Suppressor macrophage treated with lipopolysaccharide for 4 hours (primary cell): ENCODE results near the gene ERCC4.
A peak's percentile ranks its signal among the peaks of the same experiment; 100 is the strongest.

Source experiments
- DNase-seq: peaks from one replicate; pipeline ENCODE4 v3.0.0-alpha.2; 2020

Gene ERCC4

GRCh38 chr16:13951611-13952010 lies 31.7 kb downstream of the ERCC4 start:
- DNase-seq = no peak

DNA sequence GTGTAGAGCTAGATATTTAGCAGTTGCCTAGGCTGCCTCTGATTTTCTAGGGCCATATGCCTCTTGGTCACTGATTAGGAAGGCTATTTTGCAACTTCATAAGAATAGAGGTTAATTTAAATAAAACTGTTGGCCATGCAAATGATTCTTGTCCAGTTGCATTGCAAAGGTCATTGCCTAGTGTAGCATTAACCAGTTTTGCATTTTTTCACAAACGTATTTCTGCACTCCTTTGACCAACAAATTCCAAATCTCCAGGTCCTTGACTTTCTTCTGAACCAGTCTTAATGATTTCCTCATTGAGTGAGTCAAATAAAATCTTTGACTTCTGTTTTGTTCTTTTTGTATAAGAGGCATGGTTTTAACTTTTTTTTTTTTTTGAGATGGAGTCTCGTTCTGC lies 33.5 kb downstream of the ERCC4 start:
- no peak for DNase-seq

- DNase-seq = peak; percentile 53
Measured at GRCh38 chr16:13956635-13957196, 36.8 kb downstream of the ERCC4 start.

DNA sequence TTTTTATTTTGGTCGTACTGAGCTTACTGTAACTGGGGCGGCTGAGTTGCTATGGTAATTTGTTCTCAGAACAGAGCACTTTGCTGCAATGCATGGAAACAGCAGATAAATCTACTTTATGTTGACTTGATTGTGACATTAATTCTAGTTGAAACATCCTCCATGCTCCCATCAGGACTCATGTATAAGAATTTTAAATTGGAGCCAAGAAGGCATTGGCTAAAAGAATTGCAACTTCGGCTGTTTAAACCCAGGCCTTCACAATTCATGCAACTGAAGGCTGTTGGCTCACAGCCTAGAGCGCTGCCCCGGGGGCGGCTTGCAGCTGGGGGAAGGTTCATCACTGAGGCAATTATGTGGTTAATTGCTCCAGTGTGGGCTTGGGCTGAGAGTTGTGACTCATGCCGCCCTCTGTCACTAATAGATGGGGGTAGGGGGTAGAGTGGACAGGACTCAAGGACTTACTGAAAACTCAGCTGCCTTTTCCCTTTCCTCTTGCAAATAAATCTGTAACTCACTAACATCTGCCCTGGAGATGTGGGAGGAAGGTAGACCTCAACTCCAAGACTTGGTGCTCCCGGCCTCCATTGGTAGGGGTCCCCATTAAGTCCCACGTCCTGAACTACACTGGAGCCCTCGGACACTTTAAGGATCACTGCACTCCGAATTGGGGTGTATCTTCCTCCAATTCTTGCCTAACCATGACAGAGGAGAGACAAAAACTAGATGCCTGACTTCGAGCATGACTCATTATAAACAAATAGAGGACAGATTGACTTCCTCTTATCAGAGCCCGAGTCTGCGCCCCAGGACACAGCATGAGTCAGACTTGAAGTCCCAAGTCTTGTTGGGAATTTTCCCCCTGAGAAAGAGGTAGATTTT lies 37.5 kb downstream of the ERCC4 start:
- peak; percentile 92 for DNase-seq

DNA sequence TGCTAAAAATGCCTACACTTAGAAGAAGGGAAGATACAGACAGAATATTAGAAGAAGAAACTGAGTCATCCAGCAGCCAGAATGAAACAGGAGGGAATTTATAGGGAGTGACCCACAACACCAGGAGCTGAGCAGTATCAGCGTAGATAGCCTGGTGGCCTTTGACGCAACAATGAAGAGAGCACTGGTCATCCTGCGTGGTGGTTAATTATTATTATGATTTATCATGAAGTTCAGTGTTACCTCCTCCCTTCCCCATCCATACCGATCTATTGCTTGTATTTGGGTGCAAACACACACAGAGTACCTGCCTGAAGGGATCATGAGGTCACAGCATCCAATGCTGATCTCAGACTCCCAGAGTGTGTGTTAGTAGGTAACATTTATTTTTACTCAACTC lies 38.5 kb downstream of the ERCC4 start:
- DNase-seq = peak; percentile 7

- no peak for DNase-seq
Measured at GRCh38 chr16:13959626-13960025, 39.7 kb downstream of the ERCC4 start.

DNA sequence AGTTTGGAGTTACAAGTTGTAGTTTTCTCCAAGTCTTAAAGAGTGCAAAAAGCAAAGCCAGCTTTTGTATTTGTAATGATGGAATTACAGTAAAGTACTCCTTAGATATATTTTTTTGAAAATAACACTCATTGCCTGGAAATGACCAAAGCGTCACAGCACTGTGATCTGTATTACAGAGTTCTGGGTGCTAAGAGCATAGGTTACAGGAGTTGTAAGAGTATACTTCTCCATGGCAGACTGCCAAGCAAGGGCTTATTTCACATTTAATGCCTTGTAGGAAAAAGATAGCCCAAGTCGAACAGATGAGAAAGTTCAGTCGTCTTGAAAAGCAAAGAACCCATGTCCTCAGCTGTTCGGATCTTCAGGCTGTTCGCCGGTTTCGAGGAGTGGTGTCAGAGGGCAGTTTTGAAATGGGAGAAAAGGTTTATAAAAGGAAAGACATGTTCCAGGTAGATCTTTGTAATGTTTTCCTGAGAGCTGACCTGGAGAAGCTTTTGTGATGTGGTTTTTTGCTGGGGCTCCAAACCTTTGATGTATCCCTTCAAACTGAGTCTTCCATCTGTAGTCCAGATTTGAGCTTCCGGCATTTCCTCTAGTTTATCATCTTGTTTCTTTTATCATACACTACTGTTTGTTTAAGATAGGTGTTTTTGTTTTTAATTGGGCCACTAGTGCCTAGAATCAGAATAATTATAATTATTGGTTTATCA lies 41.3 kb downstream of the ERCC4 start:
- DNase-seq = peak; percentile 5

DNA sequence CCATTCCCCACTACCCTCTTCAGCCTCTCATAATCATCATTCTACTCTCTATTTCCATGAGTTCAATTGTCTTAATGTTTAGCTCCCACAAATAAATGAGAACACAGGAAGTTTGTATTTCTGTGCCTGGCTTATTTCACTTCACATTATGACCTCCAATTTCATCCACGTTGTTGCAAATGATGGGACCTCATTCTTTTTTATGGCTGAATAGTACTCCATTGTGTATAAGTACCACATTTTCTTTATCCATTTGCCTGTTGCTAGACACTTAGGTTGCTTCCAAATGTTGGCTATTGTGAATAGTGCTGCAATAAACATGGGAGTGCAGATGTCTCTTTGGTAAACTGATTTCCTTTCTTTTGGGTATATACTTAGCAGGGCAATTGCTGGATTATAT lies 42.3 kb downstream of the ERCC4 start:
- no peak for DNase-seq

DNA sequence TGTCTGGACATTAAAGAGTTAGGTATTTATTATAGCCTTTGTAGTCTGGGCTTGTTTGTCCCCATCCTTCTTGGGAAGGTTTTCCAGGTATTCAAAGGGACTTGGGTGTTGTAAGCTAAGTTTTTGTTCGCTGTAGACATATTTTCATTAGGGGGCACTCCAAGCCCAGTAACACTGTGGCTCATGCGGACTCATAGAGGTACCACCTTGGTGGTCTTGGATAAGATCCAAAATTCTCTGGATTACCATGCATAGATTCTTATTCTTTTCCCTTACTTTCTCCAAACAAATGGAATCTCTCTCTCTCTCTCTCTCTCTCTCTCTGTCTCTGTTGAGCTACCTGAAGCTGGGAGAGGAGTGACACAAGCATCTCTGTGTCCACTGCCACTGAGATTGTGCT lies 48.9 kb downstream of the ERCC4 start:
- no peak for DNase-seq

DNA sequence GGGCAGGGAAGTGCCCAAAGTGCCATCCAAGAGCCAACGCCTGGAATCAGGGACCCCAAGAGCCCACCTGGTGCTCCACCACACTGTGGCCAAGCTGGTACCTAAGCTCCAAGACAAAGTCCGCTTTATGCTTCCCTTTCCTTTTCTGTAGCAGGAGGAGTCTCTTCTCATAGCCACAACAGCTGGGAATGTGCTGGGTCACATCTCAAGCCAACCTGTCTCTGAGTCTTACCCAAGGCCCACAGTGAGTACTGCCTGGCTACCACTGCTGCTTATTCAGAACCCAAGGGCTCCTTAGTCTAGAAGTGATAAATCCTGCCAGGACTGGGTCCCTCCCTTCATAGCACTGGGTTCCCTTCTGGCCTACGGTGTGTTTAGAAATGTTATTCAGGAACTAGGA lies 49.8 kb downstream of the ERCC4 start:
- DNase-seq = no peak

DNA sequence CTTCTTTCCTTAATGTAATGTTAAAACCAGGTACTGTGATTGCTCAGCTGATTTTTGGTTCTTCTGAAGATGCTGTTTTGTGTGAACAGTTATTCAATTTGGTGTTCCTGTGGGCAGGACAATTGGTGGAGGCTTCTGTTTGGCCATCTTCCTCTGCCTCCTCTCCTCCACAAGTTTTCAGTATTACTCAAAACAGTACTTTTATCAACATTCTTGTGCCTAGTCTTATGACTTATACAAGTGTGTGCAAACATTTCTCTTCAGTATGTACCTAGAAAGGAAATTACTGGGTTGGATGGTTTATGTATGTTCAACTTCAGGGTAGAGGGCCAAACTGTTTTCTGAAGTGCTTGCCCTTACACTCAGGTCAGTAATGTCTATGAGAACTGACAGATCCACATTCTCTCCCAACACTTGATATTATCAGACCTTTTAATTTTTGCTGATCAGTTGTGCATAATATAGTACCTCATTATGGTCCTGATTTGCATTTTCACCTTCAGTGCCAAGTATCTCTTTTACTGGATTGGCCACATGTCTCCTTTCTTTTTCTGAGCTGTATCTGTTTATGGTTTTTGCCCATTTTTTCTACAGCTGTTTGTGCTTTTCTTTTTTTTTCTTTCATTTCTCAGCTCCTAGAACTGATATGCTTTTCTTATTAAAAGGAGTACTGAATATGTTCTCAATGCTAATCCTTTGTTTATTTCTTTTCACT lies 50.9 kb downstream of the ERCC4 start:
- no peak for DNase-seq

DNA sequence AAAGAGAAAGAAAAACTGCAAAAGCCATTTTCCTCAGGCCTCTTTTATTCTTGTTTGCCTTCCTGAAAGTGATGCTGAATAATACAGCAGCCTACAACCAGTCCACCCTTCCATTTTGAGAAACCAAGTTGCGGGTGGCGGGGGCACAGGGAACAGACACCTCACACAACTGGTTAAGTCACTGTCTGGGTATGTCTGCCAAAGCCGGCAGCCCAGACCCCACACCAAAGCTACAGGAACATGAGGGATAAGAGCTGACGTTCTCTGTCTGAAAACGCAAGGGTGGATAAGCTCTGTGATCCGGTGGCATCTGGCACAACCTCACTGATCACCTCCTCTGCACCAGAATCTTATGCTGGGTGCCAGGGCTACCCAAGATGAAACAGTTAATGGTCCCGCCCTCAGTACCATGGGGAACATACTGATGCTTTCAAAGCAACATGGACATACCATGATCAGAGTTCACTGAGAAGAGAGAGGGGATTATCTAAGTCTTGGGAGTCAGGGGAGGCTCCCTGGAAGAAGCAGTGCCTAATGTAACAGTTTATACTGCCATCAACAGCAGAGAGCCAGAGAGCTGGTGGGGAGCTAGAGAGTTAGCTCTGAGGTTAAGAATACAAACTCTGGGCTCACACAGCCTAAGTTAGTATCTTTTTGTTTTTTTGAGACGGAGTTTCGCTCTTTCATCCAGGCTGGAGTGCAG lies 53.5 kb downstream of the ERCC4 start:
- DNase-seq = no peak

DNA sequence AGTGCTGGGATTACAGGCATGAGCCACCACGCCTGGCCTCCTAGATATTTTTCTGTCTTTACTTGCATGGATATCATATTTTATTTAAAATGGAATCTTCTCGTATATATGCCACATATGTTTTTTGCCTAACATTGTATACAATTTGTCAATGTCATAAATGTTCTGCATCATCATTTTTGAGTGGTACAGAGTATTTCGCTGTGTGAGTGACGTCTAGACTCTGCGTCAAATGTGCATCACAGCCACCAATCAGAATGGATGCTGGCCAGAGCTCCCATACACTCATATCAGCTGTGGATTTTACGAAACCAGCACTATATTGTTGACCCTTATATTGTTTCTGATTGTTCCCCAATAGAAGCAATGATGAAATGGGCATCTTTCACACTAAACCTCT lies 57.2 kb downstream of the ERCC4 start:
- DNase-seq = no peak

DNA sequence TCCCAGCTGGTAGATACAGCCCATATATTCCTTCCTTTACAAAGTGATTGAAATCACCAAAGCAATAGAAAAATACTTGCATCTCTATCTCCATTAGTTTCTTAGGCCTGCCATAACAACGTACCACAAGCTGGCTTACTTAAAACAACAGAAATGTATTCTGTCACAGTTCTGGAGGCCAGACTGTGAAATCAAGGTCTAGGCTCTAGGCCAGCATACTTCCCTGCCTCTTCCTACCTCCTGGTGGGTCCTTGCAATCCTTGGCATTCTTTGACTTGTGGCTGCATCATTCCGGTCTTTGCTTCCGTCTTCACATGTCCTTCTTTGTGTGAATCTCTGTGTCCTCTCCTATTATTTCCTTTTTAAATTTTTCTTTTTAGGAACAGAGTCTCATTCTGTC lies 62.5 kb downstream of the ERCC4 start:
- DNase-seq = no peak

GRCh38 chr16:13983625-13984024 lies 63.7 kb downstream of the ERCC4 start:
- no peak for DNase-seq

- no peak for DNase-seq
Measured at GRCh38 chr16:13984794-13985193, 64.8 kb downstream of the ERCC4 start.

DNA sequence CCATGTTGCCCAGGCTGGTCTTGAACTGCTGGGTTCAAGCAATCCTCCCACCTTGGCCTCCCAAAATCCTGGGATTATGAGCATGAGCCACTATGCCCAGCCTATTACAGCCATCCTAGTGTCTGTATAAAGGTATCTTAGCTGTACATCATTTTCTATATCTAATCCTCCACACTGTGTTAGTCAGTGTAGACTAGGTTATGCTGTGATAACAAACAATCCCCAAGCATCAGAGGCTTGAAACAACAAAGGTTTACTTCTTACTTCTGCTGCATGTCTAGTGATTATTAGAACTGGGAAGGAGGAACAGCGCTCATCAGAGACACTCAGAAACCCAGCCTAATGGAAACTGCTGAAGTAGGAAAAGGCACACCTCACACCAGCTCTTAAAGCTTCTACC lies 68.1 kb downstream of the ERCC4 start:
- DNase-seq = no peak

DNA sequence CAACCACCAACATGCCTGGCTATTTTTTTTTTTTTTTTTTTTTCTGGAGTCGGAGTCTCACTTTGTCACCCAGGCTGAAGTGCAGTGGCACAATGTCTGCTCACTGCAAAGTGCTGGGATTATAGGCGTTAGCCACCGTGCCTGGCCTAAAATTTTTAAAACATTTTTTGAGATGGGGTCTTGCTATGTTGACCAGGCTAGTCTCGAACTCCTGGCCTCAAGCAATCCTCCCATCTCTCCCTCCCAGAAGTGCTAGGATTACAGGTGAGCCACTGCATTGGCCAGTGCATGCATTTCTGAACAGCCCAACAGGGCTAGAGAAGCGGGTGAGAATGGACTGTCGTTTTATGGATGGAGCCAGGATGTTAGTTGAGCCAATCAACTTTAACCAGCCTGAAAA lies 72.4 kb downstream of the ERCC4 start:
- no peak for DNase-seq

DNA sequence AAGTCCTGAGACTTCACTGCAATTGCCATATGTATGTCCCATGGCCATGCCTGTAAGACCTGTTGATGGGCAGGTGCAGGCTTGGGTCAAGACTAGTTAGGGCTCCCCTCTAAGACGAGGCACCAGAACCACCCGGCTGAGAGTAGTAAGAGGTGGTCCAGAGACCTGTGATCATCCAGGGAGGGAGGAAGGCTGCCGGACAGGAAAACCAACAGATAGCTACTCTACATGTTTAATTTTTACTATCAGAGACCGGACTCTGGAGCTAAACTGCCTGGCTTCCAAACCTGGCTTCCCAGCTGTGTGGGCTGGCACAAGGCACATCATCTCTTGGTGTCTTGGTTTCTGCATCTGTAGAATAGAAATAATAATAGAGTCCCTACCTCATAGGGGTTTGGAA lies 73.0 kb downstream of the ERCC4 start:
- no peak for DNase-seq

GRCh38 chr16:13994239-13995106 lies 74.5 kb downstream of the ERCC4 start:
- no peak for DNase-seq

DNA sequence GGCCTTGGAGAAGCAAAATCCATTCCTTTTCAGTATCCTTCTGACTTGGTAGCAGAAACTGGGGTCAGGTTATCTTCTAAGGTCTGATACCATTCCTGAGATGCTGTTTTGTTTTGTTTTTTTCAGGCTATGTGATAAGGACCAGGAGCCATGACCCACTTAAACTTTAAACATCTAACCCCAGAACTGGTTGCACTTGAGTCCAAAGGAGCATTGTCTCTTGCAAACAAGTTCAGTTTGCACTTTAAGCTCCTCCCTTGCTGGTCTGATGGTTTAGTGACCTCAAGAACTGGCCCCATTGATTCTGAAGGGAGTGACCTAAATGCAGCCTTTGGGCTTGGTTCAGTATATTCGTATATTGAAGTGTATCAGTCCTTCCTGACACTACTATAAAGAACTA lies 75.2 kb downstream of the ERCC4 start:
- no peak for DNase-seq

- no peak for DNase-seq
Measured at GRCh38 chr16:13996778-13997288, 76.9 kb downstream of the ERCC4 start.
